Epidermal melanocyte (primary cell): ENCODE results near the gene ARHGEF9.
"Not testable (repeated sequence)": the region's sequence is repeated elsewhere in the genome, so short reads cannot be mapped to it uniquely, and the experiment has no call there.

Experiments
- DNase-seq: peaks from one replicate; pipeline ENCODE4 v3.0.0; 2011; ENCODE audit warnings: low spot score; ENCODE audit not compliant: insufficient read length

The ARHGEF9 gene

DNA sequence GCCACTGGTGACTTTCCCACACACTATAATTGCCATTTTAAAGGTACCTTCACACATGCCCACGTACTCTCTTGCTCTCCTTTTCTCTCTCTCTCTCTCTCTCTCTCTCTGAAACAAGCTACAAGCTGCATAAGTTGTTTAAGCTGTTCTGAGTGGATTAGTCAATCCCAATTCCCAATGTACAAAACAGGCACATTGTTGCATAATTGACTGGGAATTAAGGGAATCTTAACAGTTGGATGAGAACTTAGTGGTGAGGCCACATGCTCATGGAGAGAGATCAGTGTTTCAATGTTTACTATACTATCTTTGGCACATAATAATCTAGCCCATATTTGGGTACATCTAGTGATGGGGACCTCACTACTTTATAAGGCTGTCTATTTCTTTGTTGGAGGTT, 123.3 kb downstream of the ARHGEF9 start:
- no peak for DNase-seq

- DNase-seq, result no peak
Observed at GRCh38 chrX:63658920-63659319, 126.1 kb downstream of the ARHGEF9 start.

DNA sequence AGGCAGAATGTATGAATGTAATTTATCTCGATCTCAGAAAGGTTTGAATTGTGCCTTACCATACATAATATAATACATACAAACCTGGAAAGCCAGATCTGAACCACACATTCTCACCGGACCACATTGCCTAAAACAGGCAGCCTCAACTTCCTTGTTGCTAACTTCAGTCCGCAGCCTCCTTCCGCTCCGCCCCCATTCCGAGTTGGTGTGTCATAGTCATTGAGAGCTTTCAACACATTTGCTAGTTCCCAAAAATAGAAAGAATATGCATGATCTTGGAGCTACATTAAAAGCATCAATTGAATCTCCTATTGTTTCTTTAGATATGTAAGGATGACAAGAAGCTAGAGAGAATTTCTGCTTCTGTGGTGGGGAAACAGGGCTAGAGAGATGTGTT, 127.2 kb downstream of the ARHGEF9 start:
- DNase-seq, result no peak

GRCh38 chrX:63656871-63657580, 128.0 kb downstream of the ARHGEF9 start:
- DNase-seq, result no peak

DNA sequence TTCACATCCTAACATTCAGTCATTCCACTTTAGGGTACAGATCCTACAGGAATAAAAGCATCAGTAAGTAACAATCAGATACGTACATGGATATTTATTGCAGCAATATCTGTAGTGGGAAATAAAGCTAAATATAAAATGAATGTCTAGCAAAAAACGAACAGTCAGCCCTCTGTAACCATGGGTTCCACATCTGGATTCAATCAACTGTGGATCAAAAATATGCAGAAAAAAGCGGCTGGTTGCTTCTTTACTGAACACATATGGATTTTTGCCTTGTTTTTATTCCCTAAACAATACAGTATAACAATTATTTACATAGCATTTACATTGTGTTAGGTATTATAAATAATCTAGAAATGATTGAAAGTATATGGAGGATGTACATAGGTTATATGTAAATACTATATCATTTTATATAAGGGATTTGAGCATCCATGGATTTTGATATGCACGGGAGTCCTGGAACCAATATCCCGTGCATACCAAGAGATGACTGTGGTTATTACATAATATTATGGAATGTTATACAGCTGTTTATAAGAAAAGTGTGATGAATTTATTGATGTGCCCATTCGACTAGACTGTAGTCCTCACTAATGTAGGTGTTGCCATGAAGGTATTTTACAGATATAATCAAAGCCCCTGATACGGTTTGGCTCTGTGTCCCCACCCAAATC, 132.8 kb downstream of the ARHGEF9 start:
- no peak for DNase-seq

DNA sequence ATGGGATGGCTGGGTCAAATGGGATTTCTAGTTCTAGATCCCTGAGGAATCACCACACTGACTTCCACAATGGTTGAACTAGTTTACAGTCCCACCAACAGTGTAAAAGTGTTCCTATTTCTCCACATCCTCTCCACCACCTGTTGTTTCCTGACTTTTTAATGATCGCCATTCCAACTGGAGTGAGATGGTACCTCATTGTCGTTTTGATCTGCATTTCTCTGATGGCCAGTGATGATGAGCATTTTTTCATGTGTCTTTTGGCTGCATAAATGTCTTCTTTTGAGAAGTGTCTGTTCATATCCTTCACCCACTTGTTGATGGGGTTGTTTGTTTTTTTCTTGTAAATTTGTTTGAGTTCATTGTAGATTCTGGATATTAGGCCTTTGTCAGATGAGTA, 139.3 kb downstream of the ARHGEF9 start:
- DNase-seq, result not testable (repeated sequence)

DNA sequence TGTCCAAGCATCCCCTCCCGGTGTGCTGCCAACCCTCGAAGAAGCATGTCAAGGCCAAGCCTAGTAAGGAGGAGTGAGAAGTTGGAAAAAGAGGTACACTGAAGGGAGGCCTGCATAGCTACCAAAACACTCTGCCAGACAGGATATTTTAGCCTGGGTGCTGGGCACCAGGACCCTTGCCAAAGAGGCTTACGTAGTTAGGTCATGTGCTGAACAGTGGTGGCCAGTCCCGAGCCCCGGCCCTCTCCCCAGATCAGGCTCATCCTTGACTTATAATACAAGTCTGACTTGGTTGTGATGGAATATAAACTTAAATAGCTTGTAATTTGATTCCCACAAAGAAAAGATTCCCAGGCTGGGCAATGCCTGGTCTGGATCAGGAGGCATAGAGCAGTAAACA, 149.3 kb downstream of the ARHGEF9 start:
- no peak for DNase-seq

GRCh38 chrX:63613531-63614028, 171.4 kb downstream of the ARHGEF9 start:
- no peak for DNase-seq

- DNase-seq, result no peak
Observed at GRCh38 chrX:63585936-63586335, 199.1 kb downstream of the ARHGEF9 start.
